Suprapubic skin (tissue), 3 donors: Measurements from ENCODE around the gene PAFAH2.

ENCODE experiments used
- CTCF ChIP-seq, 2 donors: fragments of 200-600 bp in 1 of 2; fragments of 450-650 bp in 1 of 2; sonication (generic) in 1 of 2; IDR thresholded peaks; one replicate each; pipeline ENCODE4 v1.5.1; 2016 to 2019; ENCODE audit warnings: antibody characterized with exemption in 2 of 2, mild to moderate bottlenecking in 1 of 2, moderate library complexity in 1 of 2
- EP300 ChIP-seq: sonication (generic); formaldehyde crosslinking; IDR thresholded peaks from one replicate; pipeline ENCODE4 v1.6.1; 2017; ENCODE audit warnings: antibody characterized with exemption

GRCh38 chr1:26025060-26025459, 27.2 kb upstream of the PAFAH2 start:
- no peak for TF ChIP-seq CTCF (IDR thresholded peaks at IDR 0.05)
- TF ChIP-seq EP300: no peak
